Cardiac muscle cell (in vitro differentiated cells and primary cell): ENCODE results near the gene ALG2. TPM values are rescaled to one million over a fixed set of nuclear protein-coding genes. Genes with fewer than 3 reads are reported as not detected.

ENCODE experiments used
- DNase-seq, 2 donors: peaks; one replicate each; pipeline versions ENCODE4 v3.0.0 to v3.0.0-alpha.2; 2010 to 2017; ENCODE audit warnings: low read depth in 1 of 2, low spot score in 1 of 2
- H3K27ac ChIP-seq: fragments of 200-600 bp; sonication (generic); 2 replicates; pipeline ENCODE4 v1.5.1; 2016
- H3K27me3 ChIP-seq: fragments of 200-600 bp; sonication (generic); 2 replicates; pipeline ENCODE4 v1.6.0; 2016; ENCODE audit warnings: control low read depth
- H3K36me3 ChIP-seq: fragments of 200-600 bp; sonication (generic); 2 replicates; pipeline ENCODE4 v1.5.1; 2016; ENCODE audit warnings: control low read depth
- H3K4me1 ChIP-seq: fragments of 200-600 bp; sonication (generic); 2 replicates; pipeline ENCODE4 v1.8.1; 2017; ENCODE audit warnings: low read depth, mild to moderate bottlenecking, mixed run types
- H3K4me3 ChIP-seq: fragments of 200-600 bp; sonication (generic); 2 replicates; pipeline ENCODE4 v1.5.1; 2016; ENCODE audit warnings: mild to moderate bottlenecking
- H3K9me3 ChIP-seq: fragments of 200-600 bp; sonication (generic); 2 replicates; pipeline ENCODE4 v1.5.1; 2017; ENCODE audit warnings: low read depth, mild to moderate bottlenecking, control low read depth
- polyA plus RNA-seq: library from polyadenylated mRNA; unstranded; fragments of >200 nt; fragmentation: Nextera tagmentation; extraction: Ambion mirVana; gene quantifications from 2 replicates; pipeline ENCODE4 v1.2.1, GENCODE V29; 2016
- total RNA-seq: library from RNA; depleted of rRNA; stranded (reverse); fragments of >200 nt; gene quantifications from 2 replicates; pipeline ENCODE4 v1.2.3, GENCODE V29; 2016
- TF ChIP-seq, protein P1 (sequence below): IDR thresholded peaks from 2 replicates; pipeline ENCODE4 v1.5.1; 2012; ENCODE audit warnings: low read depth, mild to moderate bottlenecking, low read length

The ALG2 gene
- total and polyA plus RNA-seq, 2 experiments from 2014 or later: 38.3 to 44.4 TPM

DNA sequence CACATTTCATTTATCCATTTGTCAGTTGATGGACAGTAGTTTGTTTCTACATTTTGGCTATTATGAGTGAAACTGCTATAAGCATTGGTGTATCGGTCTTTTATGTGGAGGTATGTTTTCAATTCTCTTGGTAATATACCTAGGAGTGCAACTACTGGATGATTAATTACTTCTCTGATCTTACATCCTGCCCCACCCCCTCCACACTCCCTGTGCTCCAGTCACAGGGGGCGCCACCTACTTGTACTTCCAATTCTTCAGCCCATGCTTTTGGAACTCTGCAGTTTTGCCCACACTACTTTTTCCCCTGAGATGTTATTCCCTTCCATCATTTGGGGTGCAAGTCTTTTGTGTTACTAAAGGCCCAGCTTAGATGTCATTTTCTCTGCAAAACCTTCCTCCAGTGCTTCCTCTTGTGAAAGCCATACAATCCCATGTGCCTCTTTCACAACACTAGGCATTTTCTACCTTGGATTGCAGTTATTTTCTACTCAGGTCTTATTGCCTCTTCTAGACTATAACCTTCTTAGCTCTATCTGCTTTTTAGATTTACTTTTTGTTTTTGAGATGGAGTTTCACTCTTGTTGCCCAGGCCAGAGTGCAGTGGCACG is 42.4 kb upstream of the ALG2 start:
- Histone ChIP-seq H3K27ac (no peak overlapping the region), H3K36me3 (no peaks in the 10 kb centered on the region), H3K27me3 (no peaks in the 10 kb centered on the region), H3K4me1 (peaks cover 10% of the 10 kb centered on the region), H3K4me3 (no peak overlapping the region), H3K9me3 (no peaks in the 10 kb centered on the region)
- peak in 1 of 2 donors; percentile 34 for DNase-seq
- TF ChIP-seq, protein P1, sequence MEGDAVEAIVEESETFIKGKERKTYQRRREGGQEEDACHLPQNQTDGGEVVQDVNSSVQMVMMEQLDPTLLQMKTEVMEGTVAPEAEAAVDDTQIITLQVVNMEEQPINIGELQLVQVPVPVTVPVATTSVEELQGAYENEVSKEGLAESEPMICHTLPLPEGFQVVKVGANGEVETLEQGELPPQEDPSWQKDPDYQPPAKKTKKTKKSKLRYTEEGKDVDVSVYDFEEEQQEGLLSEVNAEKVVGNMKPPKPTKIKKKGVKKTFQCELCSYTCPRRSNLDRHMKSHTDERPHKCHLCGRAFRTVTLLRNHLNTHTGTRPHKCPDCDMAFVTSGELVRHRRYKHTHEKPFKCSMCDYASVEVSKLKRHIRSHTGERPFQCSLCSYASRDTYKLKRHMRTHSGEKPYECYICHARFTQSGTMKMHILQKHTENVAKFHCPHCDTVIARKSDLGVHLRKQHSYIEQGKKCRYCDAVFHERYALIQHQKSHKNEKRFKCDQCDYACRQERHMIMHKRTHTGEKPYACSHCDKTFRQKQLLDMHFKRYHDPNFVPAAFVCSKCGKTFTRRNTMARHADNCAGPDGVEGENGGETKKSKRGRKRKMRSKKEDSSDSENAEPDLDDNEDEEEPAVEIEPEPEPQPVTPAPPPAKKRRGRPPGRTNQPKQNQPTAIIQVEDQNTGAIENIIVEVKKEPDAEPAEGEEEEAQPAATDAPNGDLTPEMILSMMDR: peak; percentile 39

DNA sequence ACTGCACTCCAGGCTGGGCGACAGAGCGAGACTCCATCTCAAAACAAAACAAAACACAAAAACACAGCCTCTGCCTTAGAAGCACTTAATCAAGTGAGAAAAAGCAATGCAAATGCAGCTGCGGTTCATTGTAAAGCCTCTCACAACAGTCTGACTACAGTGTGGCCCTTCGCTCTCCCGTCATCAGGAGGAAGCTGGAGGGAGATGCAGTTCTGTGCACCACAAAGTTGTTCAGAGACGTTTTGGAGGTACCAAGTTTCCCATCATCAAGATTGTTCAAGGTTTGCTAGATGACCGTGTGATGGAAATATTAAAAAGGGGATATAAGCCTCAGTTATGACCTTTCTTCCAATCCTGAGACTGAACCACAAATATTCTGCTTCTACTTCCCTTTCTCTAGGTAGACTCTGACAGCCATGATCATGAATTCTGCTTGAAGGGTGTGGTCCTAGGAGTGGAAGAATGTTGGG is 41.2 kb upstream of the ALG2 start:
- Histone ChIP-seq H3K36me3 (no peaks in the 10 kb centered on the region), H3K27me3 (no peaks in the 10 kb centered on the region), H3K27ac (no peak overlapping the region), H3K9me3 (no peaks in the 10 kb centered on the region), H3K4me1 (peaks cover 16% of the 10 kb centered on the region), H3K4me3 (no peak overlapping the region)
- DNase-seq: no peak
- TF ChIP-seq, protein P1: no peak

DNA sequence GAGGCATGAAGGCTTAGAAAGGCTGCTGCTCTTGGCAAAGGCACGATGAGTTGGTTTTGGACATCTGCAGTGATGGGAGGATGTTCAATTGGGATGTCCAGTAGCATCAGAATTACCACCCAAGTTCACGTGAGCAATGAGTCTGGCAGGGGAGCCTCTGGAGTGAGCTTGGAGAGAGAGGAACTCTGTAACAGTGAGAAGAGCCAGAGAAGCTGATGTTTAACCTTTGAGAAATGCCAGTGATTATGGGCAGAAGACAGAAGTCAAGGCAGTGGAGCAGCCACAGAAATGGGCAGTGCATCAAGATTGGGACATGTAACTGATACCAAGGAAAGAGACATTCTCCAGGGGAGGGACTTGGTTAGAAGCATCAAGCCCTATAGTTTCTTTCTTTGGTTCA is 40.2 kb upstream of the ALG2 start:
- Histone ChIP-seq H3K27ac (no peak overlapping the region), H3K9me3 (no peaks in the 10 kb centered on the region), H3K27me3 (no peaks in the 10 kb centered on the region), H3K4me3 (no peak overlapping the region), H3K4me1 (peaks cover 16% of the 10 kb centered on the region), H3K36me3 (no peaks in the 10 kb centered on the region)
- TF ChIP-seq, protein P1: no peak
- no peak for DNase-seq

GRCh38 chr9:99259231-99259918 is 37.6 kb upstream of the ALG2 start:
- peak; percentile 70 to 89 for DNase-seq
- Histone ChIP-seq H3K4me3 (no peak overlapping the region), H3K27ac (peak overlapping the region; percentile 79), H3K27me3 (no peaks in the 10 kb centered on the region), H3K9me3 (no peaks in the 10 kb centered on the region), H3K36me3 (no peaks in the 10 kb centered on the region), H3K4me1 (peaks cover 16% of the 10 kb centered on the region)
- TF ChIP-seq, protein P1: no peak

DNA sequence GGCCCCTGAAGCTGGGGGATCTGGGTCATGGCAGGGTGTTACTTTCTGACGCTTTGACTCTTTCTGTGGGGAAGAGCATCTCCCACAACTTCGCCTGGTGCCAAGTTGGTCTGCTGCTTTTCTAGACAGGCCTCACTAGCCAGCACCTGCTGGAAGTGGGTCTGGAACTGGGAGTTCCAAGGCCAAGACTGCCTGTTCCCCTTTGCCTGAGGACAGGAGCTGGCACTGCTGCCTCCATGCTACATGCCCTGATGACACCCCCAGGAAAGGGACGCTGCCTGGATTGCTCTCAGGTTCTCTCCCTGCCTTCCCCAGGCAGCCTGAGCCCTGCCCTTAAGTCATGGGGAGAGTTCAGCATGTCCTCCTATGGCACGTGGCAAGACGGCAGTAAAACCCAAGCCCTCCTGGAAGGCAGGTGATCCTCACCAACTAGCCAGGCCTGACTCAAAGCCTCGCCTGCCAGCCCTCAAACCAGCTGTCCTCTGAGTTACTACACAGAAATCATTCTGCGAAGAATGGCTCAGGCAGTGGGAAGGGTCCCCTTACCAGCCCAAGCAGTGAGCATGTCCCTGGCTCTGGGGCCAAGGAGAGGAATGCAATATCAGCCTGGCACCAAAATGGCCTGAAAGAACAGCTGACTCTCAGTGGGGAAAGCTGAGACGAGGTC is 36.1 kb upstream of the ALG2 start:
- no peak for DNase-seq
- Histone ChIP-seq H3K27ac (no peak overlapping the region), H3K9me3 (no peaks in the 10 kb centered on the region), H3K27me3 (no peaks in the 10 kb centered on the region), H3K4me1 (peaks cover 16% of the 10 kb centered on the region), H3K36me3 (no peaks in the 10 kb centered on the region), H3K4me3 (no peak overlapping the region)
- TF ChIP-seq, protein P1: no peak
